Kidney (tissue), 14 donors: ENCODE measurements around the gene EXOC3. TPM values are rescaled to one million over a fixed set of nuclear protein-coding genes. Genes with fewer than 3 reads are reported as not detected.
A peak's percentile ranks its signal among the peaks of the same experiment; 100 is the strongest.
"Not testable (repeated sequence)": the region's sequence is repeated elsewhere in the genome, so short reads cannot be mapped to it uniquely, and the experiment has no call there.

Experiments
- DNase-seq, 5 donors: peaks; one replicate each; pipeline ENCODE4 v3.0.0-alpha.2; 2013 to 2020
- FAIRE-seq: peaks from 2 replicates; lab custom pipeline; 2012; peaks lifted over from hg19 to GRCh38; lab: Jason Lieb, UNC
- H3K27ac ChIP-seq, 2 donors: one replicate each; pipeline ENCODE4 v1.7.0; 2013; ENCODE audit warnings: low read depth in 2 of 2, low read length in 2 of 2, inconsistent platforms in 1 of 2
- H3K27me3 ChIP-seq: one replicate; pipeline ENCODE4 v1.7.1; 2013; ENCODE audit warnings: low read length, inconsistent platforms; ENCODE audit not compliant: control insufficient read depth, insufficient read depth
- H3K36me3 ChIP-seq, 3 donors: one replicate each; pipeline versions ENCODE4 v1.7.0 to v1.7.1; 2013; ENCODE audit warnings: low read length in 3 of 3, control low read depth in 1 of 3, inconsistent platforms in 1 of 3; ENCODE audit not compliant: insufficient read depth in 3 of 3, control insufficient read depth in 2 of 3
- H3K4me1 ChIP-seq, 3 donors: one replicate each; pipeline versions ENCODE4 v1.7.0 to v1.7.1; 2013; ENCODE audit warnings: low read length in 3 of 3, inconsistent platforms in 1 of 3, low read depth in 1 of 3; ENCODE audit not compliant: control insufficient read depth in 2 of 3, insufficient read depth in 2 of 3
- H3K4me3 ChIP-seq, 3 donors: one replicate each; pipeline versions ENCODE4 v1.7.0 to v1.8.1; 2013; ENCODE audit warnings: low read length in 3 of 3, control low read depth in 1 of 3, inconsistent platforms in 1 of 3
- H3K9ac ChIP-seq, 3 donors: one replicate each; pipeline versions ENCODE4 v1.7.0 to v1.7.1; 2013; ENCODE audit warnings: low read length in 3 of 3, control low read depth in 1 of 3, inconsistent platforms in 1 of 3
- H3K9me3 ChIP-seq, 3 donors: one replicate each; pipeline versions ENCODE4 v1.7.0 to v1.7.1; 2013; ENCODE audit warnings: low read length in 3 of 3, control low read depth in 1 of 3, inconsistent platforms in 1 of 3; ENCODE audit not compliant: control insufficient read depth in 2 of 3, insufficient read depth in 1 of 3
- intact Hi-C: fragments of 100-400 bp; cut with DNase I; formaldehyde crosslinking; loops from one replicate; pipeline ENCODE4 v1.11.1; 2022
- polyA plus RNA-seq: library from polyadenylated mRNA; stranded (reverse); fragments of 350-450 nt; fragmentation: Illumina TruSeq; extraction: RNeasy Lipid Tissue Mini Kit (QIAGEN cat#74804); gene quantifications from one replicate; pipeline ENCODE4 v1.2.3, GENCODE V29; 2014; ENCODE audit warnings: low read depth, low replicate concordance; ENCODE audit not compliant: insufficient read depth
- total RNA-seq: library from RNA; stranded (reverse); fragmentation: NEBNext Ultra II Directional; extraction: Animal tissue kit (Norgen Biotek cat#: 25700); gene quantifications from one replicate; pipeline ENCODE4 v1.2.1, GENCODE V29; 2021
- TF ChIP-seq, protein P1 (sequence below): IDR thresholded peaks from 3 replicates; pipeline ENCODE4 v1.5.1; 2012; ENCODE audit warnings: mild to moderate bottlenecking, moderate library complexity, borderline replicate concordance; ENCODE audit not compliant: insufficient read depth; ENCODE audit errors: extremely low read depth
- donor health status: control.
- donor health status: control.
- donor health status: control.
- donor health status: control.
- donor health status: control.
- donor health status: DM: yes; HTN: yes; CAD: no.
- donor health status: Normal renal cell carcinoma (clear cell type).

The EXOC3 gene
- total and polyA plus RNA-seq, 2 donors from 2014 or later: 40.5 to 71.5 TPM

DNA sequence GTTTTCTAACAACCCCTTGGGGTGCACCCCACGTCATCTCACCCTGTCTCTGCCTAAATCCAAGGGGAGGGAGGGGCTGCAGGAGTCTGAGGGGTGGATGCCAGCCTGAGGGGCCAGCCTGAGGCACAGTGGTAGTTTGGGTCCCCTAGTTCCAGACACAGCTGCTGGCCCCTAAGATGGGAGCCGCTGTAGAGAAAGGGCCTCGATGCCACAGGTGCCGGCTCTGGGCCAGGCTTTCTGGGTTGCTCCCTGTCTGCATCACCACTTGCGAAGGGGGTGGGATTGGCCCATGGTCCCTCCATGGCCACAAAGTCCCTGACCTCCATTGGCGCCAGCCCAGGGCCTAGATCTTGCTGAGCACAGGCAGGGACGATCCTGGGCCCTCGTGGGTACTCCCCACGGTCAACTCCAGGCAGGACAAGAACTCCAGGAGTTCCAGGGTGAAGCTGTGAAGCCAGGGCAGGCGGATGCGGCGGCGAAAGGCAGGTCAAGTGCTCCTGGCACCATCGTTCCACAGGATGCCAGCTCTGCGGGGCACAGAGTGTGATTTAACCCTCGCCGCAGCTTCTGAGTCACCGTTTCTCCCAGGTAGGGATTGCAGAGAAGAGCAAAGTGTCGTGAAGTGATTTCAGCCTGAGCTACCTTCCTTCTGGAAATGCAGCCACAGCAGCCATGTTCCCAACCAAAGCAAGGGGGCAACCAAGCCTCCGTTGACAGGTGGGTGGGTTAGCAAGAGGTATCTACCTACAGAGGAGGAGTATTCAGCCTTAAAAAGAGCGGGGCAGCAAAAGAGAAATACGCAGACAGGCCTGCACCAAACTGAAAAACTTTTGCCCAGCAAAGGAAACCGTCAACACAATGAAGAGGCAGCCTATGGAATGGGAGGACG lies 41.6 kb upstream of the EXOC3 start:
- DNase-seq (peak in 2 of 5 donors; percentile 6 to 43), FAIRE-seq (no peak)
- H3K9ac ChIP-seq: no peak overlapping the region

DNA sequence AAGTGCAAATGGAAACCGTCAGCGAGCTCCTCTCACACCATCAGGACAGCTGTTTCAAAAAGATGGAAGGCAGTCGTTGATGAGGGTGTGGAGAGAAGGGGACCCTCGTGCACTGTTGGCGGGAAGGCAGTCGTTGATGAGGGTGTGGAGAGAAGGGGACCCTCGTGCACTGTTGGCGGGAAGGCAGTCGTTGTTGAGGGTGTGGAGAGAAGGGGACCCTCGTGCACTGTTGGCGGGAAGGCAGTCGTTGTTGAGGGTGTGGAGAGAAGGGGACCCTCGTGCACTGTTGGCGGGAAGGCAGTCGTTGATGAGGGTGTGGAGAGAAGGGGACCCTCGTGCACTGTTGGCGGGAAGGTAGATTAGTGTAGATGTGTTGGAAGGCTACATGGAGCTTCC lies 40.8 kb upstream of the EXOC3 start:
- not testable (repeated sequence) for FAIRE-seq

More for the DNA sequence above, 41.6 kb upstream of the EXOC3 start:
- TF ChIP-seq, protein P1, sequence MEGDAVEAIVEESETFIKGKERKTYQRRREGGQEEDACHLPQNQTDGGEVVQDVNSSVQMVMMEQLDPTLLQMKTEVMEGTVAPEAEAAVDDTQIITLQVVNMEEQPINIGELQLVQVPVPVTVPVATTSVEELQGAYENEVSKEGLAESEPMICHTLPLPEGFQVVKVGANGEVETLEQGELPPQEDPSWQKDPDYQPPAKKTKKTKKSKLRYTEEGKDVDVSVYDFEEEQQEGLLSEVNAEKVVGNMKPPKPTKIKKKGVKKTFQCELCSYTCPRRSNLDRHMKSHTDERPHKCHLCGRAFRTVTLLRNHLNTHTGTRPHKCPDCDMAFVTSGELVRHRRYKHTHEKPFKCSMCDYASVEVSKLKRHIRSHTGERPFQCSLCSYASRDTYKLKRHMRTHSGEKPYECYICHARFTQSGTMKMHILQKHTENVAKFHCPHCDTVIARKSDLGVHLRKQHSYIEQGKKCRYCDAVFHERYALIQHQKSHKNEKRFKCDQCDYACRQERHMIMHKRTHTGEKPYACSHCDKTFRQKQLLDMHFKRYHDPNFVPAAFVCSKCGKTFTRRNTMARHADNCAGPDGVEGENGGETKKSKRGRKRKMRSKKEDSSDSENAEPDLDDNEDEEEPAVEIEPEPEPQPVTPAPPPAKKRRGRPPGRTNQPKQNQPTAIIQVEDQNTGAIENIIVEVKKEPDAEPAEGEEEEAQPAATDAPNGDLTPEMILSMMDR: no peak
- Histone ChIP-seq H3K4me1 (peaks cover 0 to 8% (median 6%) of the 10 kb centered on the region in 3 donors), H3K27ac (no peak overlapping the region), H3K36me3 (no peaks in the 10 kb centered on the region), H3K27me3 (no peaks in the 10 kb centered on the region), H3K9me3 (no peaks in the 10 kb centered on the region), H3K4me3 (no peak overlapping the region)
- intact Hi-C loops: no loop called here

DNA sequence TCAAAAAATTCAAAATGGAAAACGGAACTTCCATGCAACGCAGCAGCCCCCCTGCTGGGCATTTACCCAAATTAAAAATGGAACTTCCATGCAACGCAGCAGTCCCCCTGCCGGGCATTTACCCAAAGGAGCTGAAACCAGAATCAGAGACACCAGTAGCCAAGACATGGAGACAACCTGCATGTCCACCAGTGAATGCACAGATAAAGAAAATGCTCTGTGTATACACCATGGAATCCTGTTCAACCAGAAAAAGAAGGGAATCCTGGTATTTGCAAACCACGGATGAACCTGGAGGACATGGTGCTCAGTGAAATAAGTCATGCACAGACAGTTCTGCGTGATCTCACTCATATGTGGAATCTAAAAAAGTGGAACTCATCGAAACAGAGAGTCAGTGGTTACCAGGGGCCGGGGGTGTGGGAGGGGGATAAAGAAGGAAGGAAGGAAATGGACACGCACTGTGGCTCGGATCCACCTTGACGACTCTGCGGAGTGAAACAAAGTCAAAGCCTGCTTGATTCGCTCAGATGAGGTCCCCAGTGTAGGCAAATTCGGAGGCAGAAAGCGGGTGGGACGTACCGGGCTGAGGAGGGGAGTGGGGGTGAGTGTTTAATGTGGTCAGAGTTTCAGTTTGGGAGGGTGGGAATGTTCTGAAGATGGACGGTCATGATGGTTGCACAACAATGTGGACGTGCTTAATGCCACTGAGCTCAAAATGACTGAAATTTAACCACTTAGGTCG lies 40.2 kb upstream of the EXOC3 start:
- Histone ChIP-seq H3K9me3 (no peaks in the 10 kb centered on the region), H3K4me3 (no peak overlapping the region), H3K36me3 (no peaks in the 10 kb centered on the region), H3K4me1 (peaks cover 0 to 8% (median 6%) of the 10 kb centered on the region in 3 donors), H3K27me3 (no peaks in the 10 kb centered on the region), H3K9ac (no peak overlapping the region), H3K27ac (no peak overlapping the region)
- TF ChIP-seq, protein P1: no peak
- peak in 2 of 5 donors; percentile 7 to 22 for DNase-seq
- intact Hi-C loops: no loop called here
- no peak for FAIRE-seq

More for the DNA sequence above, 40.8 kb upstream of the EXOC3 start:
- intact Hi-C loops, H3K36me3 ChIP-seq, H3K9me3 ChIP-seq, H3K9ac ChIP-seq, H3K4me3 ChIP-seq, DNase-seq, H3K27ac ChIP-seq, H3K4me1 ChIP-seq, H3K27me3 ChIP-seq: not testable (repeated sequence)

DNA sequence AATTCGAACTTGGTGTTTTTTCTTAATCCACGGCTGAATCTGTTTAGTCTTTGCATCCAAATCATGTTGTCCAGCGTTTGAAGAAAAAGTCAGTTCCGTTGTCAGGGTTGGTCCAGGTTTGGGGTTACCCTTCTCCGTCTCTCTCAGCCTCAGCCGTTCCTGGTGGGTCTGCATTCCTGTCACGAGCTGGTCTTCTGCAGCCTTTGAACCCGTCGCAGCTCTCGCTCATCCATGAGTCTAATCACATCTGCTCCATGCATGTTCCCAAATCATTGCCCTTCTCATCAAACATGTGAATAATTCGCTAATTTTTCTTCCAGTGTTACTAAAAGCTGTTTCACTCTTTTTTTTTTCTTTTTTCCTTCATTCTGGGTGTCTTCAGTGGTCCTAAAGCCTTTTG lies 39.0 kb upstream of the EXOC3 start:
- FAIRE-seq: no peak

More for the DNA sequence above, 39.0 kb upstream of the EXOC3 start:
- intact Hi-C loops: no loop called here
- Histone ChIP-seq H3K9me3 (no peaks in the 10 kb centered on the region), H3K9ac (no peak overlapping the region), H3K4me1 (peaks cover 0 to 8% (median 6%) of the 10 kb centered on the region in 3 donors), H3K36me3 (no peaks in the 10 kb centered on the region), H3K4me3 (no peak overlapping the region), H3K27me3 (no peaks in the 10 kb centered on the region), H3K27ac (no peak overlapping the region)
- peak in 1 of 5 donors; percentile 5 for DNase-seq
- TF ChIP-seq, protein P1: no peak
